Mesodermal cell (in vitro differentiated cells): Measurements from ENCODE around the gene FNTB.
A peak's percentile ranks its signal among the peaks of the same experiment; 100 is the strongest.

Experiments used
- H3K27ac ChIP-seq: 2 replicates; pipeline ENCODE4 v1.7.0; 2013; ENCODE audit warnings: mild to moderate bottlenecking, low read depth, low read length, moderate library complexity; ENCODE audit not compliant: severe bottlenecking
- H3K36me3 ChIP-seq: 2 replicates; pipeline ENCODE4 v1.7.1; 2013; ENCODE audit warnings: mild to moderate bottlenecking, low read length, moderate library complexity; ENCODE audit not compliant: control insufficient read depth, insufficient read depth
- H3K4me1 ChIP-seq: one replicate; pipeline ENCODE4 v1.7.1; 2013; ENCODE audit warnings: mild to moderate bottlenecking, low read length; ENCODE audit not compliant: insufficient read depth, control insufficient read depth, poor library complexity, severe bottlenecking
- H3K4me3 ChIP-seq: 2 replicates; pipeline ENCODE4 v1.7.0; 2013; ENCODE audit warnings: low read length, control low read depth, mild to moderate bottlenecking; ENCODE audit not compliant: insufficient read depth, poor library complexity, severe bottlenecking; ENCODE audit errors: extremely low read depth
- H3K9me3 ChIP-seq: 2 replicates; pipeline ENCODE4 v1.7.1; 2013; ENCODE audit warnings: mild to moderate bottlenecking, low read length, moderate library complexity; ENCODE audit not compliant: control insufficient read depth
- WGBS, 2 experiments: methylation state at CpG; one replicate each; pipeline ENCODE4 v1.1.5; 2013; ENCODE audit warnings: missing lambda C conversion rate in 2 of 2; ENCODE audit not compliant: insufficient coverage in 2 of 2; 5-methylcytosine and 5-hydroxymethylcytosine counted together

FNTB gene

DNA sequence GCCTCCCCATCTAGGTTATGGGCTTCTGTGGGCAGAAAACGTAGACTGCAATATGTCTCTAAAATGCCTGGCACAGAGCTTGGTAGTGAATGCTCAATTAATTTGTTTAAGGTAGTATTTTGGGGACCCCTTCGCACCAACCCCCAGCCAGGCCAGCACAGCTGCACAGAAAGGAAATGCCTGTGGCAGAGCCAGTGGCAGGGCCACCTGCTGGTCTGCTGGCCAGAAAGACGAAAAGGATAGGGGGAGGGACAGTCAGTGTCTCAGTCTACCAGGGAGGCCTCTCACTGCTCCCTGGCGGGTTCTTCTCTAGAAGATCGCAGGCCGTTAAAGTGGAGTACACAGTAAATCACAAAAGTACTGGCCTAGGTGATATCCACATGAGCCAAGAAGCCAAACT is 18.0 kb upstream of the FNTB start:
- Histone ChIP-seq H3K9me3 (no peaks in the 10 kb centered on the region), H3K4me3 (no peak overlapping the region), H3K4me1 (peaks cover 18% of the 10 kb centered on the region), H3K27ac (no peak overlapping the region), H3K36me3 (no peaks in the 10 kb centered on the region)
- WGBS, 2 experiments: 54 to 57% methylated on average over 3 to 4 of the region's 6 CpGs

DNA sequence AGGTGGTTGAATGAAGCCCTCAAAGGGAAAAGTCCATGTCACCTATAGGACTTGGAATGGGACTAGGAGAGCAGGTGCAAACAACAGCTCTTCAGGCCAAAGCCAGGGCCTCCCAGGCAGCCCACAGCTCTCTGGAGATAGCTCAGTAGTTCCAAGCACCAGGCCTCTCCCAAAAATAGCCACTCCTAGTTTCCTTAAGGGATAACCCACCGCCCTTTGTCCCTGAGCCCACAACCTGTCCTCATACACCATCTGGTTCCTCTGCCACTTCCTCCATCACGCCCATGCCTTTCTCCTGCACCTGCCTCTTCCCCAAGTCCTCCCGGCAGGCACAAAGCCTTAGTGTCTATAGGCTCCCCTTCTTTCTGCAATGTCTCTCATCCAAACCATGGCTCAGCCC is 16.7 kb upstream of the FNTB start:
- no peak overlapping the region for H3K4me3 ChIP-seq

GRCh38 chr14:64970776-64971477 is 15.8 kb upstream of the FNTB start:
- 38 to 60% methylated on average over 6 to 7 of the region's 8 CpGs for WGBS, 2 experiments
- Histone ChIP-seq H3K27ac (no peak overlapping the region), H3K36me3 (no peaks in the 10 kb centered on the region), H3K4me1 (peaks cover 18% of the 10 kb centered on the region), H3K9me3 (no peaks in the 10 kb centered on the region), H3K4me3 (peak overlapping the region; percentile 60)

More for the DNA sequence above, 16.7 kb upstream of the FNTB start:
- 89 to 96% methylated on average over 3 of the region's 3 CpGs for WGBS, 2 experiments
- no peak overlapping the region for H3K27ac ChIP-seq
- peaks cover 18% of the 10 kb centered on the region for H3K4me1 ChIP-seq
- H3K9me3 ChIP-seq: no peaks in the 10 kb centered on the region
- no peaks in the 10 kb centered on the region for H3K36me3 ChIP-seq

GRCh38 chr14:64971491-64971942 is 15.2 kb upstream of the FNTB start:
- WGBS, 2 experiments: 0 to 1% methylated on average over 12 to 17 of the region's 31 CpGs
- peak overlapping the region; percentile 60 for H3K4me3 ChIP-seq
- peaks cover 18% of the 10 kb centered on the region for H3K4me1 ChIP-seq
- no peak overlapping the region for H3K27ac ChIP-seq
- H3K36me3 ChIP-seq: no peaks in the 10 kb centered on the region
- H3K9me3 ChIP-seq: no peaks in the 10 kb centered on the region

DNA sequence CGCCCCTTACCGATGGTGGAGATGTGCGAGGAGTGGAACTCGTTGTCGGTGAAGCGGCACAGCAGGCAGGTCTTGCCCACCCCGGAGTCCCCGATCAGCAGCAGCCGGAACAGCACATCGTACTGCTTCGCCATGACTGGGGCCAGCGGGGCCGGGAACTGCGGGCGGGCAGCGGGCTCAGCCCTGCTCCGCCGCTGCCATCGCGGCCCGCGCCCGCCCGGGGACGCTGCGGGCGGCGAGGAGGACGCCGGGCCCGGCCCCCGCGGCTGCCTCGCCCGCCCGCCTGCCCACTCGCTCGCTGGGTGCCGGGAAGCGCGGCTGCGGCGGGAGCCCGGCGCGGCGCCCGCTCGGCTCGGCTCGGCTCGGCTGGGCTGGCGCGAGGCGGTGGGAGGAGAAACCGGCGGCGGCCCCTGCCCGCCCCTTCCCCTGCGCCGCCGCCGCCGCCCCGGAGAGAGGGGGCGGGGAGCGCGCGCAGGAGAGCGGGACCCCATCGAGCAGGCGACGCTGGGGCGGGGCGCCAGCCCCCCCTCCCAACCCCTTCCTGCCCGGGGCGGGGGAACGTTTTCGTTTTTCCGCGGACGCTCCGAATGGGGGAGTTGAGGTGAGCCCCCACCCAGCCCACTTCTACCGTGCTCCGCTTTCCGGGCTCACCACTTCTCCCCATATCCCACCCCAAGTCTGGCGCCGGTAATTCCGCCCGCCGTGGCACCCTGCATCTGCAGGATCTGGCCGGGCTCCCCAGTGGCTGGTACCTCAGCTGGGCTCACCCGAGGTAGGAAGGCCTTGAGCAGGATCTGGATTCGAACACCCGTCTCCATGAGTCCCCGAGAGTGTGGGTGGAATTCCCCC is 14.5 kb upstream of the FNTB start, which contains the start of gene RAB15:
RAB15 (minus strand) TSS at position 394 of the 849 bp plus-strand sequence; CDS start at position 134, 260 bp downstream.
- peak within 1 kb of the TSS; percentile 60 for H3K4me3 ChIP-seq
- H3K9me3 ChIP-seq: no peaks in the 10 kb centered on the region
- H3K4me1 ChIP-seq: peaks cover 18% of the 10 kb centered on the region
- H3K27ac ChIP-seq: no peak within 1 kb of the TSS
- 3 to 4% methylated on average over 42 to 60 of the region's 96 CpGs for WGBS, 2 experiments
- H3K36me3 ChIP-seq: no peaks in the 10 kb centered on the region

- no peaks in the 10 kb centered on the region for H3K36me3 ChIP-seq
- H3K4me3 ChIP-seq: no peak overlapping the region
- H3K4me1 ChIP-seq: peaks cover 18% of the 10 kb centered on the region
- no peak overlapping the region for H3K27ac ChIP-seq
- WGBS, 2 experiments: 79 to 84% methylated on average over 8 of the region's 8 CpGs
- no peaks in the 10 kb centered on the region for H3K9me3 ChIP-seq
Observed at GRCh38 chr14:64973026-64973442, 13.7 kb upstream of the FNTB start.

GRCh38 chr14:64973826-64974225 is 12.9 kb upstream of the FNTB start:
- no peaks in the 10 kb centered on the region for H3K9me3 ChIP-seq
- H3K4me3 ChIP-seq: no peak overlapping the region
- H3K27ac ChIP-seq: no peak overlapping the region
- peaks cover 11% of the 10 kb centered on the region for H3K4me1 ChIP-seq
- WGBS, 2 experiments: 94 to 100% methylated on average over 3 to 4 of the region's 9 CpGs
- no peaks in the 10 kb centered on the region for H3K36me3 ChIP-seq

GRCh38 chr14:64974563-64974962 is 12.1 kb upstream of the FNTB start:
- 46 to 57% methylated on average over 3 to 8 of the region's 8 CpGs for WGBS, 2 experiments
- Histone ChIP-seq H3K4me1 (peaks cover 11% of the 10 kb centered on the region), H3K9me3 (no peaks in the 10 kb centered on the region), H3K4me3 (no peak overlapping the region), H3K36me3 (no peaks in the 10 kb centered on the region), H3K27ac (no peak overlapping the region)

- Histone ChIP-seq H3K4me3 (no peak overlapping the region), H3K36me3 (no peaks in the 10 kb centered on the region), H3K27ac (peak overlapping the region; percentile 13), H3K9me3 (no peaks in the 10 kb centered on the region), H3K4me1 (no peaks in the 10 kb centered on the region)
- WGBS, 2 experiments: 65 to 90% methylated on average over 1 to 2 of the region's 5 CpGs
Observed at GRCh38 chr14:64979336-64980074, 7.2 kb upstream of the FNTB start.

GRCh38 chr14:64983439-64984310 is 3.0 kb upstream of the FNTB start:
- H3K27ac ChIP-seq: no peak overlapping the region
- H3K4me3 ChIP-seq: no peak overlapping the region
- H3K9me3 ChIP-seq: no peaks in the 10 kb centered on the region
- peaks cover 3% of the 10 kb centered on the region for H3K4me1 ChIP-seq
- 12 to 22% methylated on average over 5 to 6 of the region's 15 CpGs for WGBS, 2 experiments
- H3K36me3 ChIP-seq: no peaks in the 10 kb centered on the region
